GM13977 (cell line): ENCODE measurements around the gene SNAP25.

Source experiments
- DNase-seq: peaks from one replicate; pipeline ENCODE4 v3.0.0; 2012; ENCODE audit warnings: low spot score
- in situ Hi-C: fragments of 300-500 bp; cut with MboI; formaldehyde crosslinking; loops from one replicate; pipeline ENCODE4 v1.12.0; 2022; ENCODE audit warnings: low sequenced_read_pairs, low pct_unique_long_range_greater_than_20kb, mixed read lengths, inconsistent platforms; ENCODE audit not compliant: unreplicated experiment
- TF ChIP-seq, protein P1 (sequence below): IDR thresholded peaks from 2 replicates; pipeline ENCODE4 v1.5.1; 2012; ENCODE audit warnings: mild to moderate bottlenecking, control low read depth; ENCODE audit not compliant: insufficient read depth; ENCODE audit errors: extremely low read depth, missing control alignments

The SNAP25 gene

GRCh38 chr20:10323729-10324128, 105.1 kb downstream of the SNAP25 start:
- DNase-seq = no peak
- in situ Hi-C loops = no loop called here
- TF ChIP-seq, protein P1, sequence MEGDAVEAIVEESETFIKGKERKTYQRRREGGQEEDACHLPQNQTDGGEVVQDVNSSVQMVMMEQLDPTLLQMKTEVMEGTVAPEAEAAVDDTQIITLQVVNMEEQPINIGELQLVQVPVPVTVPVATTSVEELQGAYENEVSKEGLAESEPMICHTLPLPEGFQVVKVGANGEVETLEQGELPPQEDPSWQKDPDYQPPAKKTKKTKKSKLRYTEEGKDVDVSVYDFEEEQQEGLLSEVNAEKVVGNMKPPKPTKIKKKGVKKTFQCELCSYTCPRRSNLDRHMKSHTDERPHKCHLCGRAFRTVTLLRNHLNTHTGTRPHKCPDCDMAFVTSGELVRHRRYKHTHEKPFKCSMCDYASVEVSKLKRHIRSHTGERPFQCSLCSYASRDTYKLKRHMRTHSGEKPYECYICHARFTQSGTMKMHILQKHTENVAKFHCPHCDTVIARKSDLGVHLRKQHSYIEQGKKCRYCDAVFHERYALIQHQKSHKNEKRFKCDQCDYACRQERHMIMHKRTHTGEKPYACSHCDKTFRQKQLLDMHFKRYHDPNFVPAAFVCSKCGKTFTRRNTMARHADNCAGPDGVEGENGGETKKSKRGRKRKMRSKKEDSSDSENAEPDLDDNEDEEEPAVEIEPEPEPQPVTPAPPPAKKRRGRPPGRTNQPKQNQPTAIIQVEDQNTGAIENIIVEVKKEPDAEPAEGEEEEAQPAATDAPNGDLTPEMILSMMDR = no peak

GRCh38 chr20:10324198-10324847, 105.7 kb downstream of the SNAP25 start:
- in situ Hi-C loops = no loop called here

GRCh38 chr20:10328897-10329255, 110.2 kb downstream of the SNAP25 start:
- TF ChIP-seq, protein P1 = no peak
- DNase-seq = no peak
- in situ Hi-C loops = no loop called here

More at GRCh38 chr20:10324198-10324847, 105.7 kb downstream of the SNAP25 start:
- DNase-seq = no peak
- TF ChIP-seq, protein P1 = no peak

DNA sequence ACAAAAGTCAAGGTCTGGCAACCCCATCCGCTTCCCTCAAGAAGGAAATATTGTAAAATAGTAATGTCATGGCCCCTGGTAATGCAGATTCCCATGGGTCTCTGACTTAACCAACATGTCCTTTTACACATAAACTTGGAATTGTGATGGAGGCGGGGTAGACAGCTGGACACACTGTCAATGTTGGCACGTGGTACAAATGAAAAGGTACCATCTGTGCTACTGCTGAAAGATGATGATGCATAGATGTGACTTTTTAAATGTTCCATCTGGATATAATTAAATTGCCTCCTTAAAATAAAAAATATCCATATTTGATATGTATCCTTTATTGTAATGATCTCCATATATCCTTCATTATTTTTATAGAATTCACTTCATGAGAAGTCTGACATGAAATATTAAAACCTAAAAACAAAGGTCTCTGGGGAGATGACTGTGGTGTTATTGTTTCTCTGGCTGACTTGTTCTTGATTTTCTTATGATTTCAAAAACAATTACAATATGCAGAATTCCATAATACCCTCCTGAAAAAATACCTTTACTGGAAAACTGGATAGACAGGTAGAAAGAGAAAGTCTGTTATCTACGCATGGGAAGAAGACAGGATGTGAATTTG, 110.9 kb downstream of the SNAP25 start:
- in situ Hi-C loops = no loop called here
- DNase-seq = no peak
- TF ChIP-seq, protein P1 = no peak

DNA sequence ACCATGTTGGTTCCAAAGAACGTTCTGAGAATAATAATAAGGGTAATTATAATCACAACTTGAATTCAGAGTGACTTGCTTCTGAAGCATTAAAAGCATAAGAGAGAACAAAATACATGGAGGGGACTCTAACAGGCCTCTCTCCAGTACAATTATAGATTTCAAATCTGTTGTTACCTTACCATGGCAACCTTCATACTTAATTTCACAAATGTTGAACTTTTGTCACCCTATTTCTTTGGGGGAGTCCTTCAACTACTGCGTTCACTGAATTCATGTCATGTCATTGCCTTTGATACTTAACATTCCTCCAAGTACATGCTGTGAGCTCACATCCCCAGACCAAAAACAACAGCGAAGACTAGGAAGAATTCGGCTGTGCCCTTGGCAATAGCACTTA, 111.4 kb downstream of the SNAP25 start:
- TF ChIP-seq, protein P1 = no peak
- DNase-seq = no peak
- in situ Hi-C loops = no loop called here

DNA sequence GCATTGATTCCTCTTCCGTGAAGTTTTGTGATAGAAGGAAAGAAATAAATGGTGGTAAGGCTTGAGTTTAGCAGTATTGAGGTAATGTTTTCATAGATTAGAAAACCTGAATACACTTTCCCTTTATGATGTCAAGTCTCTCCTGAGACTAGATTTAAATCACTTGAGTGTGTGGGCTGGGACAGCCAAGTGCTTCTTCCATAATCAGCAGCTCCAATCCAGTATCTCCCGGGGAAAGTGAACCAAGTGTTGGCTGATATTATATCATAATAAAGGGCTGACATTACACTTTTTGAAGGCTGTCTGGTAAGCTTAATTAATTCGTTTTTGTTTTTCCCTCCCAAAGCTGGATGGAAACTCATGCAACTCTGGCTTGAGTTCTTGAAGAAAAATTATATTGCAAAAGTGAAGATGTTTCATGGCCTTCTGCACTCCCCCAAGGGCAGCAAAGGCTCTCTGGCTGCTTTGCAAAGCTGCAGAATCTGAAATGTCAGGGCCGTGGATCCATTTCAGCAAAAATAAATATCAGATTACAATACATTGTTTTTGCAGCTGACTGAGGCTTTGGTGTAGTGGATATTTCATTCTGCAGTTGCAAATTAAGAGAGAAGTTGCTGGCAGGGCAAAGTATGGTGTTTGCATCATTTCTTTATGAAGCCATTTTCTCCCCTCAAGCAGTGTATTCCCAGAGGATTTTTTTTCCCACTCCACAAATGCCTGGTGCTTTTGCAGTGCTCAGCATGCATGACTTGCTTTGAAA, 114.2 kb downstream of the SNAP25 start:
- in situ Hi-C loops = no loop called here
- no peak for DNase-seq
- TF ChIP-seq, protein P1 = no peak
